ENCODE results near the gene BCAS1.

The BCAS1 gene

DNA sequence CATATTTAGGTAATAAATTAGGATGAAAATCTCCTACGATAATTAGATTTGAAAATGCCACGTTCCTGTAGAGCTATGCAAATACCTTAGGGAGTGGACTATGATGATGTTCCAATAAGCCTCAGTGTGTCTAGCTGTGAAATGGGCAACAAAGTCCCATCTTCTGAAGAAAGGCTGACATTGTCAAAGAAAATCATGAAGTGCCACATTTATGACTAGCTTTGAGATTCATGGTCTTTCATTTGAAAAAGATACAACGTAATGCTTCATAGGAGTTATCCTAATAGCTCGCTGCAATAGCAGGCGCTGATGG is 23.8 kb upstream of the BCAS1 start:
- no peaks in the 10 kb centered on the region for H4K20me1 ChIP-seq (ENCODE audit: insufficient read depth, low read length)
- H3K27ac ChIP-seq (ENCODE audit: low read length) = no peak overlapping the region
- no peaks in the 10 kb centered on the region for H3K36me3 ChIP-seq (replicated peaks; ENCODE audit: low read depth, low read length)

DNA sequence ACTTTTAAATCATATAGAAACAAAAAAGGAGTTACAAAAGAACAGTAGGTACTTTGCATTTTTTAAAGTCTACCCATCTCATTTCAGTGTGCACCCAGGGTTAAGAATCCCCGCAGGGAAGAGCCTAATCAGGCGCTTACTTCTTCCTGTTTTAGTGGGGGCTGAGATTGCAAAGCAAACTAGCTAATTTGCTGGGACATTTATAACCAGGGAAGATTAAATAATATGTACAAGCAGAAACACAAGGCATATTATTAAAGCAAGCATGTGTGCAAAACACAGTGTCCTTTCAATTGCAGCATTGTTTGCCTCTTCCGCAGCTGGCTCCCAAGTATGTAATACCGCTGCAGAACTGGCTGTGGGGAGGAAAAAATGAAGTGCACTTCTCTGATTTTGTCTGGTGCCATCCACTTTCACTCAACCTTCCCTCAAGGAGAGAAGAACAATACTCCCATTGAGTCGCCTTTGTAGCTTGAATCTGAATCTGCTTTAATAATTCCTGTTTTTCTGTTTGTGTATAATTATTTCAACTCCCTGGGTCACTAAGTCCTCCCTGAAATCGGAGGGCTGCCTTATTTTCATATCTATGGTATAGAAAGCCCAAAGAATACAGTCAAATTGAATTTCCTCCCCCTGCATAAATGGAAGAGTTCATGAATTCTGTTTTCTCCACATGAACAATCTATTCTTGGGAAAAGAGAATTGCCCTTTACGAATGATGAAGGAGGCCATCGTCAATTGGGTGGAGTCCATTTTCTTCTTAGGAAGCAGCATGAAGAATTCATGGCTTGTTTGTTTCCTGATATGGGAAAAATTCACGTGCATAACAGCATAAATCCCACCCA is 23.3 kb upstream of the BCAS1 start:
- TF ChIP-seq, protein P1, sequence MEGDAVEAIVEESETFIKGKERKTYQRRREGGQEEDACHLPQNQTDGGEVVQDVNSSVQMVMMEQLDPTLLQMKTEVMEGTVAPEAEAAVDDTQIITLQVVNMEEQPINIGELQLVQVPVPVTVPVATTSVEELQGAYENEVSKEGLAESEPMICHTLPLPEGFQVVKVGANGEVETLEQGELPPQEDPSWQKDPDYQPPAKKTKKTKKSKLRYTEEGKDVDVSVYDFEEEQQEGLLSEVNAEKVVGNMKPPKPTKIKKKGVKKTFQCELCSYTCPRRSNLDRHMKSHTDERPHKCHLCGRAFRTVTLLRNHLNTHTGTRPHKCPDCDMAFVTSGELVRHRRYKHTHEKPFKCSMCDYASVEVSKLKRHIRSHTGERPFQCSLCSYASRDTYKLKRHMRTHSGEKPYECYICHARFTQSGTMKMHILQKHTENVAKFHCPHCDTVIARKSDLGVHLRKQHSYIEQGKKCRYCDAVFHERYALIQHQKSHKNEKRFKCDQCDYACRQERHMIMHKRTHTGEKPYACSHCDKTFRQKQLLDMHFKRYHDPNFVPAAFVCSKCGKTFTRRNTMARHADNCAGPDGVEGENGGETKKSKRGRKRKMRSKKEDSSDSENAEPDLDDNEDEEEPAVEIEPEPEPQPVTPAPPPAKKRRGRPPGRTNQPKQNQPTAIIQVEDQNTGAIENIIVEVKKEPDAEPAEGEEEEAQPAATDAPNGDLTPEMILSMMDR (IDR thresholded peaks at IDR 0.05; ENCODE audit: low read depth, low read length) = no peak
- TF ChIP-seq EZH2phosphoT487 (IDR thresholded peaks at IDR 0.05; ENCODE audit: low read depth) = no peak
- Histone ChIP-seq H3K9ac (ENCODE audit: low read length) (no peak overlapping the region), H3K27ac (ENCODE audit: low read length) (no peak overlapping the region), H3K4me1 (ENCODE audit: low read length) (peaks cover 25% of the 10 kb centered on the region), H3K36me3 (replicated peaks; ENCODE audit: low read depth, low read length) (no peaks in the 10 kb centered on the region), H3K4me3 (ENCODE audit: low read length) (peak overlapping the region; percentile 19; the same call in 1 of the 2 replicates), H3K9me3 (ENCODE audit: insufficient read depth, low read length) (no peaks in the 10 kb centered on the region), H3K79me2 (ENCODE audit: low read length) (no peaks in the 10 kb centered on the region), H3K4me2 (ENCODE audit: low read length) (peak overlapping the region; percentile 29), H2AFZ (ENCODE audit: low read depth, low read length) (no peak overlapping the region), H3K27me3 (ENCODE audit: low read depth, low read length) (peaks cover 11% of the 10 kb centered on the region), H4K20me1 (ENCODE audit: insufficient read depth, low read length) (no peaks in the 10 kb centered on the region)

More for the DNA sequence above, 23.8 kb upstream of the BCAS1 start:
- no peaks in the 10 kb centered on the region for H3K9me3 ChIP-seq (ENCODE audit: insufficient read depth, low read length)
- H3K9ac ChIP-seq (ENCODE audit: low read length) = no peak overlapping the region
- peaks cover 25% of the 10 kb centered on the region for H3K4me1 ChIP-seq (ENCODE audit: low read length)
- H3K4me3 ChIP-seq (ENCODE audit: low read length) = no peak overlapping the region
- H3K4me2 ChIP-seq (ENCODE audit: low read length) = no peak overlapping the region
- no peaks in the 10 kb centered on the region for H3K79me2 ChIP-seq (ENCODE audit: low read length)
- peaks cover 16% of the 10 kb centered on the region for H3K27me3 ChIP-seq (ENCODE audit: low read depth, low read length)
- TF ChIP-seq, protein P1 (IDR thresholded peaks at IDR 0.05; ENCODE audit: low read depth, low read length) = no peak
- TF ChIP-seq EZH2phosphoT487 (IDR thresholded peaks at IDR 0.05; ENCODE audit: low read depth) = no peak
- no peak overlapping the region for H2AFZ ChIP-seq (ENCODE audit: low read depth, low read length)

DNA sequence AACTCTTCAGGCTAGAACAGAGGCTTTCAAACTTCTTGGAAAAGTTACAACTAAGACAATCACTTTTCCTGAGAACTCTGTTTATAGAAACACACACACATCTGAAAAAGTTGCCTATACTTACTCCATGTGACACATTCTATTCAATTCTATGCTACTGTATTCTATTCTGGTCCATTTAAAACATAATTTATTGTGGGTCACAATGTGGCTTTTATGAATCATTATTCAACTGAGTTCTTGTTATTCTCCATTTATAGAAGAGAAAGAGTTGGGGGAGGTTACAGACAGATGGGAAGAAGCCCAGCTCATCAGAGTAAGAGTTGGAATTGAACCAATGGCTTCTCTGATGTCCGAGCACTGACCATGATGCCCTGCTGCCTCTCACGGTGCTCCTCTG is 21.6 kb upstream of the BCAS1 start:
- peaks cover 25% of the 10 kb centered on the region for H3K4me1 ChIP-seq (ENCODE audit: low read length)
- H3K4me3 ChIP-seq (ENCODE audit: low read length) = no peak overlapping the region
- H2AFZ ChIP-seq (ENCODE audit: low read depth, low read length) = no peak overlapping the region
- peaks cover 3% of the 10 kb centered on the region; the same call in 1 of the 2 replicates for H3K27me3 ChIP-seq (ENCODE audit: low read depth, low read length)
- TF ChIP-seq, protein P1 (IDR thresholded peaks at IDR 0.05; ENCODE audit: low read depth, low read length) = no peak
- TF ChIP-seq EZH2phosphoT487 (IDR thresholded peaks at IDR 0.05; ENCODE audit: low read depth) = no peak
- H3K9me3 ChIP-seq (ENCODE audit: insufficient read depth, low read length) = no peaks in the 10 kb centered on the region
- no peaks in the 10 kb centered on the region for H3K79me2 ChIP-seq (ENCODE audit: low read length)
- H3K36me3 ChIP-seq (replicated peaks; ENCODE audit: low read depth, low read length) = no peaks in the 10 kb centered on the region
- H3K27ac ChIP-seq (ENCODE audit: low read length) = no peak overlapping the region
- no peaks in the 10 kb centered on the region for H4K20me1 ChIP-seq (ENCODE audit: insufficient read depth, low read length)
- no peak overlapping the region for H3K4me2 ChIP-seq (ENCODE audit: low read length)
- H3K9ac ChIP-seq (ENCODE audit: low read length) = no peak overlapping the region

DNA sequence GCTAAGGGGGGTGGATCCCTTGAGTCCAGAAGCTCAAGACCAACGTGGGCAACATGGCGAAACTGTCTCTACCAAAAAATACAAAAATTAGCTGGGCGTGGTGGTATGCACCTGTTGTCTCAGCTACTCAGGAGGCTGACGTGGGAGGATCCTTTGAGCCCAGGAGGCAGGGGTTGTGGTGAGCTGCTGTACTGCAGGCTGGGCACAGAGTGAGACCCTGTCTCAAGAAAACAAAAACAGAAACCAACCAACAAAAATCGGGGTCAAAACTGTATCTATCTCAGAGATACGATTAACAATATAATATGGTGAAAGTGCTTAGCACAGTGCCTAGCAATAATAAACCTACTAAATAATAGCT is 20.7 kb upstream of the BCAS1 start:
- no peak overlapping the region for H3K4me3 ChIP-seq (ENCODE audit: low read length)
- no peak overlapping the region for H3K27ac ChIP-seq (ENCODE audit: low read length)
- no peaks in the 10 kb centered on the region for H4K20me1 ChIP-seq (ENCODE audit: insufficient read depth, low read length)
- peaks cover 22% of the 10 kb centered on the region for H3K4me1 ChIP-seq (ENCODE audit: low read length)
- H3K79me2 ChIP-seq (ENCODE audit: low read length) = no peaks in the 10 kb centered on the region
- no peak for TF ChIP-seq EZH2phosphoT487 (IDR thresholded peaks at IDR 0.05; ENCODE audit: low read depth)
- TF ChIP-seq, protein P1 (IDR thresholded peaks at IDR 0.05; ENCODE audit: low read depth, low read length) = no peak
- no peak overlapping the region for H3K9ac ChIP-seq (ENCODE audit: low read length)
- peaks cover 3% of the 10 kb centered on the region; the same call in 1 of the 2 replicates for H3K27me3 ChIP-seq (ENCODE audit: low read depth, low read length)
- no peaks in the 10 kb centered on the region for H3K9me3 ChIP-seq (ENCODE audit: insufficient read depth, low read length)
- H3K4me2 ChIP-seq (ENCODE audit: low read length) = no peak overlapping the region
- no peak overlapping the region for H2AFZ ChIP-seq (ENCODE audit: low read depth, low read length)
- H3K36me3 ChIP-seq (replicated peaks; ENCODE audit: low read depth, low read length) = no peaks in the 10 kb centered on the region

All from OCI-LY3 (cell line).